GM19351 (cell line): Measurements from ENCODE around the gene GLP1R.
A peak's percentile ranks its signal among the peaks of the same experiment; 100 is the strongest.
"Not testable (repeated sequence)": the region's sequence is repeated elsewhere in the genome, so short reads cannot be mapped to it uniquely, and the experiment has no call there.

ENCODE experiments used
- ATAC-seq: cut with Tn5 transposase; IDR thresholded peaks from one replicate; pipeline ENCODE4 v1.9.1; 2021; ENCODE audit warnings: mild to moderate bottlenecking, moderate library complexity; ENCODE audit not compliant: unreplicated experiment

The GLP1R gene

DNA sequence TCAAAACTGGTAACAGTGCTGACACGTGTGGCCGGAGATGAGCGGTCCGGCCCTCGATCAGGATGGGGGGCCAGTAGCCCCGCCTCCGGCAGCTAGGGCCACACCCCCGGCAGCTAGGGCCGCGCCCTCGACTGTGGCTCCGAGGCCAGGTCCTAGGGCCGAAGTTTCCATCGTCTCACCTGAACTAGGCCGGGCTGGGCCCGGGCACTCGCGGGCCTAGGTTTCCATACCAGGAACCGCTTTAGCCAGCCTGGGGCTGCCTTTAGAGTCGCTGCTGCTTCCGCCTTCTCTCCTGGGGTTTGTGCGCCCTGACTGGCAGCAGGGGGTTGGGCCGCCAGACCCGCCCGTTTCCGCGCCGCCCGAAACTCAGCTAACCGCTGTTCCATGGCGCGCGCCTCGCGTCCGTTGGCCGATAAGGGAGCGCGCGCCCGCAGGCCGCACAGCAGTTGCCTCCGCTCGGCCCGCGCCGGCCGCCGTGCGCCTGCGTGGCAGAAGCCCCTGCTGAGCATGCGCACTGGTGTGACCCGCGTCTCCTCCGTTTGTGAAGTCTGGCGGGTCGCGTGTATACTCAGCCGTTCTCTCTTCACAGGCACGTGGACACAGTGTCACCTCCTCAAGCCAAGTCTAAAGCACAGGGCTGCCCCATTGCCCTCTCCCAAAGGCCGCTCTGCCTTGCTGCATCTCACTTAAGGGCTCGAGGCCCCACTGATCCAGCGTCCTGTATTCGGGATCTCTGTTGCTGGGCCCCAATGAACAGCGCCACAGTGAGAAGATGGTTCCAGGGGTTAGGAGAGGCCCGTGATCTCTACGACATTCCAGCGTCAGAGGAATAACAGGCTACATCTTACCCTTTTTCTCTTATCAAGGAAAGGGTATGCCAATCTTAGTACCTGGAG lies 66.4 kb downstream of the GLP1R start, which contains the start of gene SAYSD1:
SAYSD1 (minus strand) TSS at position 483 of the 896 bp plus-strand sequence; CDS start at position 386, 97 bp downstream.
- ATAC-seq = peak; percentile 89

DNA sequence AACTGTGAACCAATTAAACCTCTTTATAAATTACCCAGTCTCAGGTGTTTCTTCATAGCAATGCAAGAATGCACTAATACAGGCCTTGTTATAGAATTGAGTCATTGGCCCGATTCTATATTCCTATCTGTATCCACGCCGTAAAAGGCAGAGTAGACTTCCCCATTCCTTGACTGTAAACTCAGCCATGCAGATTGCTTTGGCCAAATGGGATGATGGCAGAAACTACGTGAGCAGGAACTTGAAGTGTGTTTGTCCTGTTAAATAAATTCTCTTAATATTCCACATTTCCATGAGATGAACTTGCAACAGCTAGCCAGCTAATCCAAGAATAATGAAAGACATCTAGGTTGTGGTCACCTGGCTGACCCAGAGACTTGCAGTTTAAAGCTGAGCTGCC lies 70.3 kb downstream of the GLP1R start:
- no peak for ATAC-seq

DNA sequence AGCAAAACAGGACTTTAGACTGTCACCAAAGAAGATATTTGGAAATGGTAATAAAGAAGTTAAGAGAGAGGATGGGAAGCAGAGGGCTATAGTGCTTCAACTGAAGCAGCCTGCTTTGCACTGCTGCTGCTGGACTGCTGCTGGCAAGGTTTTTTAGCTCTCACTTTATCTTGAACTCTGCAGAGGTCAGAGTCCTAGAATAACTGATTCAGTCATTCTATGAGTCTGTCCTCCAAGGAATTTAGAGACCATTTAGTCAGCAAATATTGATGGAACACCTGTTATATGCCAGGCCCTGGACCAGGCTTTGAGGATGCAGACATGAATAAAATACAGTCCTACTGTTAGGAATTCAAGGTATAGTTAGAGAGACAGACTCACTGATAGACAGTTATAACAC lies 75.5 kb downstream of the GLP1R start:
- ATAC-seq = no peak

DNA sequence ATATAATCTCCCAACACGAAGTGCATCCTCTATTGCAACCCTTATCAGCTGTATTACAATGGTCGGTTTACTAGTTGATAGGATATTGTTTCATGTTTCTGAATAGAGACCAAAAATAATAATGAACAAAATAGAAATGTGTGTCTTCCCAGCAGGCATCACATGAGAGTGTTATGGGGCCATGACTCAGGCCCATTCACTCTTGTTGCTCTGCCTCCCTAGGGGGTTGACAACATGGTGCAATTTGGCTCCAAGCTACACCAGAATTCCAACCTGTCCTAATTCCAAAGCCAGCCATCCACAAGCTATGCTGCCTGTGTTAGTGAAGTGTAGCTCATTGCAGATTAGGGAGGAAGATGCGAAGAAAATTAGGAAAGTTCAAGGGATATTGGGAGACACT lies 79.5 kb downstream of the GLP1R start:
- ATAC-seq = no peak

DNA sequence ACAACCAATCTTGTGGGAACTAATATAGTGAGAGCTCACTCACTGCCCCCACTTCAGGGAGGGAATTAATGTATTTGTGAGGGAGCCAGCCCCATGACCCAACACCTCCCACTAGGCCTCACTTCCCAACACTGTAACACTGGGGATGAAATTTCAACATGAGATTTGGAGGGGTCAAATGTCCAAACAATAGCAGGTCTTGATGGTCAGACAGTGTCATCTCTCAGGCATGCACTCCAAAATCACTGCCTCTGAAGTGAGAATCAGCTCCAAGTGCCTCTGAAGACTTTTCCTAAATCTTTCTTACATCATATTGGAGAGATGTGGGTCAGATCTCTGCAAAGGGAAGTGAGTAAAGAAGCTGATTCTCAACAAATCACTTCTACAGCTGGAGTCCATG lies 80.3 kb downstream of the GLP1R start:
- no peak for ATAC-seq

DNA sequence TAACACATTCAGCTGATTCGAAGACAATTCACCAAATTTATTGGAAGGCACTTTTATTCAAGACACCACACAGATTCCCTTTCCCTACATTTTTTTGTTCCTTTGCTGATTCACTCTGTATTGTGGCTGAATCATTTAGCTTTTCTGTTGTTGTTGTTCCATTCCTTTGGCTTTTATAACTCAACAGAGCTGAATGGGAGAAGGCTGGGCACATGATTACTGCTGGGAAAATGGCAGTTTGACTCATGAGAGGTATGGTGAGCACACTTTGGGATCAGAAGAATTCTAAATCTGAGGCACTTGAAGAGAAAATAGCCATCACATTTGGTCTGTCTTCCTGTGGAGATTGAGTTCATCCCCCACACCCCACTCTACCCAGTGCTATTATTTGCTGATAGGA lies 82.1 kb downstream of the GLP1R start:
- no peak for ATAC-seq

DNA sequence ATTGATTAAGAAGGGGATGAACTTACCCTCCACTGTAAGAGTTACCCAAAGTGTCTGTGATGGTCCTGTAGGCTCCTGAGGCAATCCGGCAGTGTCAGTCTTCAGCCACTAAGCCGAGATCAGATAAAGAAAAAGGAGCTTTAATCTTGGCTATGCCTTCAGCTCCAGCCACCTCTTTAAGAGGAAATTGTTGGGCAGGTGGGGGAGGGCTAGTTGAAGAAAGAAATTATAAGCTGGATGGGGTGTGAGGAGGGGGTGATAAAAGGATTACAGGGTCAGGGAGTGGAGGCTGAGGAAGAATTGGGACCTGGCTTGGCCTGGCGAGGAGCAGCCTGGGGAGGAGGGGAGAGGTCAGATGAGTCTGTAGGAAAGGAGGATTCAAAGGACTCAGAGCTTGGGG lies 86.2 kb downstream of the GLP1R start:
- not testable (repeated sequence) for ATAC-seq

DNA sequence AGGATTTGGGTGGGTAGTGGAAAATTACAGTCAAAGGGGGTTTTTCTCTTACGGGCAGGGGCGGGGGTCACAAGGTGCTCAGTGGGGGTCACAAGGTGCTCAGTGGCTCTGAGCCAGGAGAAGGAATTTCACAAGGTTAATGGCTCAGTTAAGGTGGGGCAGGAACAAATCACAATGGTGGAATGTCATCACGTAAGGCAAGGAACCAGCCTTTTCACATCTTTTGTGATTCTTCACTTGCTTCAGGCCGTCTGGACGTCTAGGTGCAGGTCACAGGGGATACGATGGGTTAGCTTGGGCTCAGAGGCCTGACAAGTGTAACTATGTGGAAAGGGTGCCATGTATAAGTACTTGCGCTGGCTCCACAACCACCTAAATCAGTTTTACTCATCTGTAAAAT lies 87.6 kb downstream of the GLP1R start:
- ATAC-seq = not testable (repeated sequence)

DNA sequence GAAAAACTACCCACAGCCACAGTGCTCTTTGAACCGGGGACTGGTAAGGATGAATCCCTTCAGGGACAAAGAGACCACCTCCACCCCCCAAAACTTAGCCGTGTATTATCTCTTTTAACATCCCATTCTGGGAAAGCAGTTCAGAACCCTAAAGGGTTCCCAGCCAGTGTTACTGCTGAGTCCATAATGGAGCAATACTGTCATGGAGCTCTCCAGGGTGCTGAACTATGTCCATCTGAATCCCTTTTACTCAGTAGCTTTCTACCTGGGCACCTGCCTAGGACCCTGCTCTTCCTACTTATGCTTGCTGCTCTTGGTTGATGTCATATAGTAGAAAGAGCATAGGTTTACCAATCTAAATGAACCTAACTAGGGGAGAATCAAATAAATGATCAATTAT lies 88.7 kb downstream of the GLP1R start:
- ATAC-seq = no peak
